GM18520 (cell line): ENCODE results near the gene SLC38A1.
"Not testable (repeated sequence)": the region's sequence is repeated elsewhere in the genome, so short reads cannot be mapped to it uniquely, and the experiment has no call there.

ENCODE experiments used
- ATAC-seq: cut with Tn5 transposase; IDR thresholded peaks from one replicate; pipeline ENCODE4 v1.9.1; 2021; ENCODE audit not compliant: unreplicated experiment

Gene SLC38A1

GRCh38 chr12:46174061-46174662 lies 94.7 kb downstream of the SLC38A1 start:
- ATAC-seq = peak; percentile 35

GRCh38 chr12:46168426-46168825 lies 100.4 kb downstream of the SLC38A1 start:
- no peak for ATAC-seq

GRCh38 chr12:46167412-46167811 lies 101.4 kb downstream of the SLC38A1 start:
- ATAC-seq = no peak

- no peak for ATAC-seq
These were observed 103.7 kb downstream of the SLC38A1 start for GRCh38 chr12:46165191-46165590.

GRCh38 chr12:46164186-46164761 lies 104.6 kb downstream of the SLC38A1 start:
- ATAC-seq = no peak

GRCh38 chr12:46162549-46163076 lies 106.2 kb downstream of the SLC38A1 start:
- ATAC-seq = not testable (repeated sequence)

- ATAC-seq = no peak
These were observed 107.7 kb downstream of the SLC38A1 start for GRCh38 chr12:46160981-46161690.

GRCh38 chr12:46160101-46160980 lies 108.5 kb downstream of the SLC38A1 start:
- ATAC-seq = no peak

GRCh38 chr12:46159309-46159901 lies 109.4 kb downstream of the SLC38A1 start:
- ATAC-seq = no peak

GRCh38 chr12:46158501-46158900 lies 110.3 kb downstream of the SLC38A1 start:
- ATAC-seq = no peak

GRCh38 chr12:46154221-46154985 lies 114.4 kb downstream of the SLC38A1 start:
- no peak for ATAC-seq

GRCh38 chr12:46153268-46153872 lies 115.5 kb downstream of the SLC38A1 start:
- no peak for ATAC-seq

- ATAC-seq = no peak
These were observed 116.4 kb downstream of the SLC38A1 start for GRCh38 chr12:46152456-46152855.

- ATAC-seq = no peak
These were observed 118.1 kb downstream of the SLC38A1 start for GRCh38 chr12:46150735-46151134.

GRCh38 chr12:46149905-46150304 lies 118.9 kb downstream of the SLC38A1 start:
- ATAC-seq = no peak

- ATAC-seq = no peak
These were observed 119.8 kb downstream of the SLC38A1 start for GRCh38 chr12:46149079-46149464.

GRCh38 chr12:46148327-46149078 lies 120.3 kb downstream of the SLC38A1 start:
- ATAC-seq = no peak

- ATAC-seq = no peak
These were observed 121.7 kb downstream of the SLC38A1 start for GRCh38 chr12:46147144-46147543.

GRCh38 chr12:46145881-46146280 lies 123.0 kb downstream of the SLC38A1 start:
- ATAC-seq = no peak
